Esophagus squamous epithelium (tissue), 5 donors: Measurements from ENCODE around the gene TIAM2. TPM values are rescaled to one million over a fixed set of nuclear protein-coding genes. Genes with fewer than 3 reads are reported as not detected.

Experiments used
- DNase-seq: peaks from one replicate; lab custom pipeline; 2025; lab: John Stamatoyannopoulos, UW
- H3K27ac ChIP-seq, 4 donors: fragments of 200-600 bp; sonication (generic); one replicate each; pipeline ENCODE4 v1.5.1; 2016 to 2019; ENCODE audit warnings: mild to moderate bottlenecking in 1 of 4
- H3K27me3 ChIP-seq, 4 donors: fragments of 200-600 bp; sonication (generic); 1 replicate in 3 of 4; 2 replicates in 1 of 4; pipeline versions ENCODE4 v1.5.1 to v1.6.0; 2017 to 2021; ENCODE audit warnings: antibody characterized with exemption in 1 of 4
- H3K36me3 ChIP-seq, 3 donors: fragments of 200-600 bp; sonication (generic); one replicate each; pipeline ENCODE4 v1.5.1; 2016 to 2019
- H3K4me1 ChIP-seq, 3 donors: fragments of 200-600 bp; sonication (generic); one replicate each; pipeline ENCODE4 v1.5.1; 2017 to 2019
- H3K4me3 ChIP-seq, 4 donors: fragments of 200-600 bp; sonication (generic); 1 replicate in 3 of 4; 2 replicates in 1 of 4; pipeline ENCODE4 v1.5.1; 2016 to 2019; ENCODE audit warnings: mild to moderate bottlenecking in 2 of 4, moderate library complexity in 1 of 4
- H3K9me3 ChIP-seq, 3 donors: fragments of 200-600 bp; sonication (generic); one replicate each; pipeline ENCODE4 v1.5.1; 2016 to 2019
- CTCF ChIP-seq, 6 experiments: fragments of 450-650 bp in 4 of 6; fragments of 200-600 bp in 2 of 6; sonication (generic) in 2 of 6; IDR thresholded peaks; one replicate each; pipeline ENCODE4 v1.5.1; 2016 to 2019; ENCODE audit warnings: antibody characterized with exemption in 6 of 6, mild to moderate bottlenecking in 4 of 6, moderate library complexity in 4 of 6
- POLR2A ChIP-seq, 4 donors: fragments of 450-650 bp; IDR thresholded peaks; one replicate each; pipeline ENCODE4 v1.6.1; 2017; ENCODE audit warnings: antibody characterized with exemption in 4 of 4, mild to moderate bottlenecking in 4 of 4, moderate library complexity in 3 of 4
- WGBS, 2 donors: methylation state at CpG; one replicate each; pipeline ENCODE4 v1.1.5; 2018; 5-methylcytosine and 5-hydroxymethylcytosine counted together
- intact Hi-C: fragments of 100-400 bp; cut with DNase I; formaldehyde crosslinking; loops from one replicate; pipeline ENCODE4 v1.15.0; 2022
- total RNA-seq, 4 donors: library from RNA; depleted of rRNA; stranded (reverse); fragments of >200 nt; gene quantifications; one replicate each; pipeline ENCODE4 v1.1.0, GENCODE V29; 2016
- donor health status: DM: yes; HTN: yes; CAD: no.

The TIAM2 gene
- total RNA-seq, 4 donors from 2014 or later: 2.3 to 10.3 (median 5.6) TPM

- no peak for DNase-seq
- Histone ChIP-seq H3K4me1 (peaks cover 0 to 52% (median 14%) of the 10 kb centered on the region in 3 donors), H3K36me3 (no peaks in the 10 kb centered on the region), H3K4me3 (no peak overlapping the region), H3K27ac (peak overlapping the region in 3 of 4 donors; percentile 65 to 84 (median 68)), H3K9me3 (no peaks in the 10 kb centered on the region), H3K27me3 (no peaks in the 10 kb centered on the region)
- WGBS, 2 donors: 50 to 100% methylated on average over 1 of the region's 1 CpG
- intact Hi-C loops: no loop called here
- no peak for TF ChIP-seq CTCF (IDR thresholded peaks at IDR 0.05)
- TF ChIP-seq POLR2A (IDR thresholded peaks at IDR 0.05): no peak
These were observed 36.0 kb downstream of the TIAM2 start for GRCh38 chr6:155031091-155031490.

GRCh38 chr6:155033021-155033791, 38.1 kb downstream of the TIAM2 start:
- no peak overlapping the region for H3K4me3 ChIP-seq
- TF ChIP-seq CTCF (IDR thresholded peaks at IDR 0.05): no peak
- no peak for TF ChIP-seq POLR2A (IDR thresholded peaks at IDR 0.05)
- intact Hi-C loops: no loop called here
- no peaks in the 10 kb centered on the region for H3K9me3 ChIP-seq
- 51 to 57% methylated on average over 13 of the region's 13 CpGs for WGBS, 2 donors
- H3K27me3 ChIP-seq: no peaks in the 10 kb centered on the region
- DNase-seq: no peak
- peaks cover 0 to 41% (median 14%) of the 10 kb centered on the region in 3 donors for H3K4me1 ChIP-seq
- H3K27ac ChIP-seq: peak overlapping the region; percentile 34 to 84 (median 66)
- H3K36me3 ChIP-seq: no peaks in the 10 kb centered on the region

GRCh38 chr6:155036907-155037306, 41.8 kb downstream of the TIAM2 start:
- no peak for DNase-seq
- no peaks in the 10 kb centered on the region for H3K27me3 ChIP-seq
- H3K4me3 ChIP-seq: no peak overlapping the region
- TF ChIP-seq POLR2A (IDR thresholded peaks at IDR 0.05) (no peak), CTCF (IDR thresholded peaks at IDR 0.05) (no peak)
- H3K36me3 ChIP-seq: no peaks in the 10 kb centered on the region
- H3K9me3 ChIP-seq: no peaks in the 10 kb centered on the region
- WGBS, 2 donors: 90 to 93% methylated on average over 8 of the region's 8 CpGs
- intact Hi-C loops: no loop called here
- no peak overlapping the region for H3K27ac ChIP-seq
- H3K4me1 ChIP-seq: peaks cover 0 to 24% (median 9%) of the 10 kb centered on the region in 3 donors

GRCh38 chr6:155038104-155038503, 43.0 kb downstream of the TIAM2 start:
- Histone ChIP-seq H3K9me3 (no peaks in the 10 kb centered on the region), H3K27ac (no peak overlapping the region), H3K27me3 (no peaks in the 10 kb centered on the region), H3K36me3 (no peaks in the 10 kb centered on the region), H3K4me3 (no peak overlapping the region), H3K4me1 (peaks cover 0 to 17% (median 0%) of the 10 kb centered on the region in 3 donors)
- DNase-seq: no peak
- intact Hi-C loops: no loop called here
- WGBS, 2 donors: 90 to 93% methylated on average over 4 of the region's 4 CpGs
- TF ChIP-seq POLR2A (IDR thresholded peaks at IDR 0.05): no peak
- TF ChIP-seq CTCF (IDR thresholded peaks at IDR 0.05): no peak

GRCh38 chr6:155038527-155038926, 43.4 kb downstream of the TIAM2 start:
- Histone ChIP-seq H3K36me3 (no peaks in the 10 kb centered on the region), H3K4me1 (peaks cover 0 to 12% (median 0%) of the 10 kb centered on the region in 3 donors), H3K4me3 (no peak overlapping the region), H3K9me3 (no peaks in the 10 kb centered on the region), H3K27ac (no peak overlapping the region), H3K27me3 (no peaks in the 10 kb centered on the region)
- no peak for TF ChIP-seq POLR2A (IDR thresholded peaks at IDR 0.05)
- no peak for TF ChIP-seq CTCF (IDR thresholded peaks at IDR 0.05)
- intact Hi-C loops: no loop called here
- 75 to 92% methylated on average over 2 of the region's 2 CpGs for WGBS, 2 donors
- no peak for DNase-seq
